Activated T-cell treated with anti-CD3 and anti-CD28 coated beads for 48 hours (primary cell): Measurements from ENCODE around the gene B3GNT9.

ENCODE experiments used
- DNase-seq: peaks from one replicate; pipeline ENCODE4 v3.0.0-alpha.2; 2020; ENCODE audit warnings: low read depth

B3GNT9 gene

GRCh38 chr16:67166598-67167168, 15.9 kb upstream of the B3GNT9 start:
- no peak for DNase-seq

GRCh38 chr16:67166110-67166547, 15.3 kb upstream of the B3GNT9 start:
- no peak for DNase-seq

DNA sequence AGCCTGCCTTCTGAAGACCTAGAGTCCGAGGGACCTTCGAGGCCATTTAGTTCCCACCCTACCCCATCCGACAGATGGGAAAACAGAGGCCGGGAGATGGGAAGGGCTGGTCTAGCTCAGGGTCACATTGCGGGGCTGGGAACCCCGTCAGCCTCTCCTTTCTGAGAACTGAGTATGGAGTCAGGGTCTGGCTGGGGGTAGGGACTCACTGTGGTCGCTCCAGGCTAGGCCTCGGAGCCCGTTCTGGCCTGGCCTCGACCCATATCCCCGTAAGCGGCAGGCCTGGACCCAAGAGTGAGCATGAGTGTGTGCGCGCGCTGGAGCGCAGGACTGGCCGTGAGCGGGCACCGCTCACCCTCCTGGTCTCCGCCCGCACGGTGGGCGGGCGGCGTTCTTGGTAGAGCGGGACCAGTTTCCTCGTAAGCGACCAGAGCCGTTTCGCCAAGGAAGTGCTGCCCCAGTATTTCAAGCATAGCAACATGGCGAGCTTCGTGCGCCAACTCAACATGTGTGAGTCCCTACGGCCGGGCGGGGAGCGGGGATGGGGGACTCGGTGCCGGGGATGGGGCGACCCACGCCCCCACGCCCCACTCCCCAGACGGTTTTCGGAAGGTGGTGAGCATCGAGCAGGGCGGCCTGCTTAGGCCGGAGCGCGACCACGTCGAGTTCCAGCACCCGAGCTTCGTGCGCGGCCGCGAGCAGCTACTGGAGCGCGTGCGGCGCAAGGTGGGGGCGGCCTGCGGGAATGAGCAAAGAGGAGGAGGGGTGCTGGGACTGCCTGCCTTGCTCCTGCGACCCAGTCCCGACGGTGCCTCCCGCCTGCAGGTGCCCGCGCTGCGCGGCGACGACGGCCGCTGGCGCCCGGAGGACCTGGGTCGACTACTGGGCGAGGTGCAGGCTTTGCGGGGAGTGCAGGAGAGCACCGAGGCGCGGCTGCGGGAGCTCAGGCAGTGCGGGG, 14.6 kb upstream of the B3GNT9 start:
- no peak for DNase-seq

- no peak for DNase-seq
Measured at GRCh38 chr16:67164599-67165061, 13.8 kb upstream of the B3GNT9 start, which contains the start of gene HSF4. TSS of gene HSF4 (plus strand) at chr16:67164745. CDS start at chr16:67164812, 67 bp downstream.

DNA sequence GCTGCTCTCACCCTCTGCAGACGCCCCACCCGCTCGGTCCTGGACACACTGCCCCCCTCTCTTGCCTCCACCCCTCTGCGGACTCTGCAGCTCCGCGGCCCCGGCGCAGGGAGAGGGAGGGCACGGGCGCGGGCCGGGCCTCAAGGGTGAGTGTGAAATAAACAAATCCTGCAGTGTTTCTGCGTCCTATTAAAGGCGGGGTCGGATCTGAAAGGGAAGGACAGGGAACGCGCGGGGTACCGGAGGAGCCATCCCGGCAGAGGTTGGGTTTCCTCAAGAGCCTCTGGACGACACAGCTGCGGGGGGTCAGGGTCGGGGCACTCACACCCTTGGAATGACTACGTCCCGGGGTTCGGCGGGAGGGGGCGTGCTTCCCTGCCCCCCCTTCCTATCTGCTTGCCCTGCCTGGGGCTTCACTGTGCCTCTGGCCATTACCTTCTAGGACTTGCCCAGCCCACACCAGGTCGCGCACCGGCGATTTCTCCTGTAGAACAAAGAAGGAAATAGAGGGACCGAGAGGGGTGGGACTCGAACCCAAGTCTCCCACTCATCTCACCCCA, 13.3 kb upstream of the B3GNT9 start:
- no peak for DNase-seq

GRCh38 chr16:67163164-67163998, 12.6 kb upstream of the B3GNT9 start:
- no peak for DNase-seq

- DNase-seq: no peak
Measured at GRCh38 chr16:67162506-67163163, 11.8 kb upstream of the B3GNT9 start.

- DNase-seq: no peak
Measured at GRCh38 chr16:67161595-67162058, 10.8 kb upstream of the B3GNT9 start.

DNA sequence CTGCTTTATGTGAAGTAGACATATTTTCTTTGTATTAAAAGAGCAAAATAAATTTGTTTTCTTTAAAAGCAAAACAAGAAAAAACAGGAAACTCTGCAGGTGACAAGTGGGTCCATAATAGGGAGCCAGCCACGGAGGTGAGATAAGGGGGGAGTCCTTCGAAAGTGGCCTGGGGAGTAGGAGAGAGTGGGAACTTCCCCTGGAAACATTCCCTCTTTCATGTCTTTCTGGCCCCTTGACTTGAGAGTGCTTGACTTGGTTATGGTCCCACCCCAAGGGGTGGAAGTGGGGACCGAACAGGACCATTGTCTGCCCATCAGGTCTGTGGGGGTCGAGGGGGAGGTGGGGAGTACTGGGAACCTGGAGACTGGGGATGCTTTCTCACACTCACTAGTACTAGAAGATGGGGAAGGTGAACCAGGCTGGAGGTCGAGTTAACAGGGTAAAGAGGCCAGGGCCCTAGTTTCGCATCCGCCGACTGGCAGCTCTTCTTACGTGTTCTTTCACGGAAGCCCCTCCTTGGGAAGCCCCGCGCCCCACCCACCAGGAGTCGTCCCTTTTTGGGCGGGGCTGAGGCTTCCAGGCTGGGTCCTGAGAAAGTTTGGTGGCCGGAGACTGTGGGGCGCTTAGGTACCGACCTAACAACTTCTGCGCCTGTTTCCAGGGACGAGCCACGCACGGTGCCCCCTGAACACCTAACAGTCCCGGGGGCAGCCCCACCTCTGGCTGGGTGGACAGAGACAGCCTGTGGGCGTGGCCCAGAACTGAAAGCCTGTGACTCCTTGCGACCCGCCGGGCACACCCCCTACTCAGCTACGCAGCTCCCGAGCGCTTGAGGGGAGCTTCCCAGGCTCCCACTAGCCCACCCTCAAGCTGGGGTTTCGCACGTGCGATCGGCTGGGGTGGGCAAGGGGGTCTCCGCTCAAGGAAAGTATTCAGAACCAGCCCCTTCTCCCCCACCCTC, 8.1 kb upstream of the B3GNT9 start:
- peak; percentile 79 for DNase-seq

DNA sequence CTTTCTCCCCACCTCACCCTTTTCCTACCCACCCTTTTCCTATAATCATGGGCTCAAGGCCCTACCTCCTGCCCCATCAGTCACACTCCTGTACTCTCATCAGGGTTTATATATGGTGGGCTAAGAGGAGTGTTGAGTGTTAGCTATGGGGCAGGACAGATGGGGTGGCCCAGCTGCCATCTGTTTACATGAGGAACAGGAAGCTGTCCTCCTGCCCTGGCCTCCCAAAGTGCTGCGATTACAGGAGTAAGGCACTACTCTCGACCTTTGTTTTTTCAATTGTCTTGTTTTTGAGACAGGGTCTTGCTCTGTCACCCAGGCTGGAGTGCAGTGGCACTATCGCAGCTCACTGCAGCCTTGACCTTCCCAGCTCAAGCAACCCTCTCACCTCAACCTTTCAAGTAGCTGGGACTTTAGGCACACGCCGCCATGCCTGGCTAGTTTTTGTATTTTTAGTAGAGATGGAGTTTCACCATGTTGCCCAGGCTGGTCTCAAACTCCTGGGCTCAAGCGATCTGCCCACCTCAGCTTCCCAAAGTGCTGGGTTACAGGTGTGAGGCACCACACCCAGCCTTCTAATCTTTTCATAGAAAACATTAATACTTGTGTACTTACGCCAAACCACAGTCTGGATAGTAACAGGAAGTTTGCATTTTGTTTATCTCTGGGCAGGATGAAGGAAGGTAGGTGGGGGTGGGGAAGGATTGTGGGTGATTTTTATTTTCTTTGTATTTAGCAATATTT, 7.3 kb upstream of the B3GNT9 start:
- DNase-seq: no peak

GRCh38 chr16:67157106-67157748, 6.4 kb upstream of the B3GNT9 start:
- DNase-seq: no peak

GRCh38 chr16:67156143-67156844, 5.5 kb upstream of the B3GNT9 start:
- DNase-seq: no peak

DNA sequence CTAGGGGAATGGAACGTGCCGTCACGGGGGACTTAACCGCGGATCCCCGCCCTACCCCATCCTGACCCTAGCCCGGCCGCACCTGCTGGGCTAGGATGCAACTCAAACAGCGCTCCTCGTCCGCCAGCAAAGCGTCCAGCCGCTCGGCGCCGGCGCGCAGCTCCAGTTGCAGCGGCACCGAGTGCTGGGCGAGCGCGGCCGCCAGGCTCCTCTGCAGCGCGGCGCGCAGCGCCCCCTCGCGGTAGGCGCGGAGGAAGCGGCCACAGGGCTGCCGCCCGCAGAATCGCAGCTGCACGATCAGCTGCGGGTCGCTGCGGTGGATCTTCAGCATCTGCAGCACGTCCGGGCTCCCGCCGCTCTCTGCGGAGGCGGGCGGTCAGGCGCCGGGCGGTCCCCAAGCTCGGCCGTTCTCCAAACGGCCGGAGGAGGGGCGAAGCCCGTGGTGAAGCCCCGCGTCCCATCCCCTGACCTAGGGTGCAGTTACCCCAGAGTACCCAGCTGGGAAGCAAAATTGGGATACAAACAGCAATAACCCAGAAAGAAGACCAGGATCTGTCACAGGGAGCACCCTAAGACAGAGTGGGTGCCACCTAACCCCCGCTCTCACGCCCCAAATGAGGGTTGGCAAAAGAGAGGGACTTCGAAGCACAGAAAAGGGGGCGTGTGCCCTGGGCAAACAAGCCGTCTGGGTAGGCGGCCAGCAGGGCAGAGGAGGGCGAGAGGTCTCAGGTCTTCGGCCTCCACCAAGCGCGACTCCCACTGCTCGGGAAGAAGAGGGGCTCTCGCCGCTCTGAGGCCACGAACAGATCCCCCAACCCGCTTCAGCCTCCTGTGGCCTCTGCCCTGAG, 4.7 kb upstream of the B3GNT9 start:
- DNase-seq: peak; percentile 83

DNA sequence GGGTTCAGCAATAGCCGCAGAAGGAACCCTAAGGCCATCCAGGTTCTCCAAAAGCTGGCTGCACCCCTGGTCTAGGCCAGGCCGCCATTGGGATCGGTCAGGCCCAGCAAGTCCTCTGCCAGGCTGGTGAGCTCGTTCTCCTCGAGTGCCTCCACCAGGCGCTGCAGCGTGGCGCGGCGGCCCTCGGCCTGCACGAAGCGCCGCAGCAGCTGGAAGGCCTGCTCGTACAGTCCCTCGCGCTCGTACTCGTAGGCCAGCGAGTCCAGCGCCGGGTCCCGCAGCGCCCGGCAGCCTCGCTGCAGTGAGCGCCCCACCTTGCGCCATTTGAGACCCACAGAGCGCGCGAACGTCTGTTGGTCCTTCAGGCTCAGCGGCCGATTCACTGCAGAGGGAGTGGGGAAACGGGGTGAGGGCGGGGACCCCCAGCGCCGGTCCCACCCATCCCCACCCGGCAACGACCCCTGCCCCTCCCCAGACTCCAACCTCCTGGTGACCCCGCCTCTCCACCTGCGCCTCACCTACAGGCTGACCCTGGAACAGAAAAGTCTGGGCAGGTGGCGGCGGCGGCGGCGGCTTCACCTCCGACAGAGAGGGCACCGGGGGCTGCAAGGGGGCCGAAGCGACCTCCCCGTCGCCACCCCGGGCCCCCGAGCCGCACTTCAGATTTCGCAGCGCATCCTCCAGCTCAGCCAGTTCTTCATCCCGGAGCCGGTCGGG, 3.9 kb upstream of the B3GNT9 start:
- DNase-seq: no peak

- DNase-seq: no peak
Measured at GRCh38 chr16:67151431-67152097, 766 bp upstream of the B3GNT9 start.
